22Rv1 (cell line): ENCODE data around the gene NCK1.

Source experiments
- ZFX ChIP-seq: fragments of 450-650 bp; IDR thresholded peaks from 2 replicates; pipeline ENCODE4 v1.6.1; 2017; ENCODE audit warnings: antibody characterized with exemption, borderline replicate concordance
- TF ChIP-seq, protein P1 (sequence below): fragments of 450-650 bp; IDR thresholded peaks from 2 replicates; pipeline ENCODE4 v1.5.1; 2017; ENCODE audit warnings: mild to moderate bottlenecking

GRCh38 chr3:136992115-136992514 is 130.1 kb downstream of the NCK1 start:
- TF ChIP-seq, protein P1, sequence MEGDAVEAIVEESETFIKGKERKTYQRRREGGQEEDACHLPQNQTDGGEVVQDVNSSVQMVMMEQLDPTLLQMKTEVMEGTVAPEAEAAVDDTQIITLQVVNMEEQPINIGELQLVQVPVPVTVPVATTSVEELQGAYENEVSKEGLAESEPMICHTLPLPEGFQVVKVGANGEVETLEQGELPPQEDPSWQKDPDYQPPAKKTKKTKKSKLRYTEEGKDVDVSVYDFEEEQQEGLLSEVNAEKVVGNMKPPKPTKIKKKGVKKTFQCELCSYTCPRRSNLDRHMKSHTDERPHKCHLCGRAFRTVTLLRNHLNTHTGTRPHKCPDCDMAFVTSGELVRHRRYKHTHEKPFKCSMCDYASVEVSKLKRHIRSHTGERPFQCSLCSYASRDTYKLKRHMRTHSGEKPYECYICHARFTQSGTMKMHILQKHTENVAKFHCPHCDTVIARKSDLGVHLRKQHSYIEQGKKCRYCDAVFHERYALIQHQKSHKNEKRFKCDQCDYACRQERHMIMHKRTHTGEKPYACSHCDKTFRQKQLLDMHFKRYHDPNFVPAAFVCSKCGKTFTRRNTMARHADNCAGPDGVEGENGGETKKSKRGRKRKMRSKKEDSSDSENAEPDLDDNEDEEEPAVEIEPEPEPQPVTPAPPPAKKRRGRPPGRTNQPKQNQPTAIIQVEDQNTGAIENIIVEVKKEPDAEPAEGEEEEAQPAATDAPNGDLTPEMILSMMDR, result no peak
- no peak for TF ChIP-seq ZFX
